MCF 10A (cell line): ENCODE measurements around the gene GADL1. TPM values are rescaled to one million over a fixed set of nuclear protein-coding genes. Genes with fewer than 3 reads are reported as not detected.

Experiments
- BruUV-seq: library from RNA; stranded (reverse); fragments of 400-500 nt; replicated peaks from 2 replicates; lab custom pipeline; 2021; lab: Mats Ljungman, UMichigan
- CTCF ChIA-PET: fragments of 300-600 bp; sonication (Branson Sonifier 250); formaldehyde crosslinking; extraction: SDS; loops from one replicate; lab custom pipeline; 2021; ENCODE audit warnings: antibody characterized with exemption, inconsistent platforms; lab: Yijun Ruan, JAX
- POLR2A ChIA-PET: fragments of 300-600, 350-650 bp; sonication (Branson Sonifier 250); formaldehyde crosslinking; extraction: SDS; loops from one replicate; lab custom pipeline; 2020; ENCODE audit warnings: antibody characterized with exemption, inconsistent platforms; lab: Yijun Ruan, JAX
- DNase-seq: peaks from one replicate; pipeline ENCODE4 v3.0.0-alpha.2; 2018; ENCODE audit not compliant: unreplicated experiment
- H3K27ac Mint-ChIP-seq: one replicate; pipeline ENCODE4 v1.8.0; 2022; ENCODE audit warnings: mild to moderate bottlenecking, low read depth, mixed read lengths; ENCODE audit not compliant: unreplicated experiment
- H3K27me3 Mint-ChIP-seq: one replicate; pipeline ENCODE4 v1.8.0; 2022; ENCODE audit warnings: mixed read lengths; ENCODE audit not compliant: insufficient read depth, unreplicated experiment
- H3K36me3 Mint-ChIP-seq: one replicate; pipeline ENCODE4 v1.8.0; 2022; ENCODE audit warnings: mild to moderate bottlenecking, moderate library complexity, mixed read lengths; ENCODE audit not compliant: insufficient read depth, unreplicated experiment
- H3K4me1 Mint-ChIP-seq: one replicate; pipeline ENCODE4 v1.8.0; 2022; ENCODE audit warnings: mixed read lengths; ENCODE audit not compliant: insufficient read depth, unreplicated experiment
- H3K4me3 Mint-ChIP-seq: one replicate; pipeline ENCODE4 v1.8.0; 2022; ENCODE audit warnings: mild to moderate bottlenecking, moderate library complexity, mixed read lengths; ENCODE audit not compliant: unreplicated experiment
- H3K9me3 Mint-ChIP-seq: one replicate; pipeline ENCODE4 v1.8.0; 2022; ENCODE audit warnings: mixed read lengths; ENCODE audit not compliant: unreplicated experiment
- intact Hi-C: fragments of 100-400 bp; cut with micrococcal nuclease; formaldehyde crosslinking; loops from 2 replicates; pipeline ENCODE4 v1.14.1; 2022
- total RNA-seq: library from RNA; stranded (reverse); gene quantifications from 2 replicates; pipeline ENCODE4 v1.2.3, GENCODE V29; 2022
- TF ChIP-seq, protein P1 (sequence below): fragments of 200-600 bp; IDR thresholded peaks from one replicate; pipeline ENCODE4 v1.8.0; 2022; ENCODE audit warnings: antibody characterized with exemption, mild to moderate bottlenecking; ENCODE audit not compliant: unreplicated experiment

Gene GADL1
- total RNA-seq, 1 experiment from 2014 or later: not detected

DNA sequence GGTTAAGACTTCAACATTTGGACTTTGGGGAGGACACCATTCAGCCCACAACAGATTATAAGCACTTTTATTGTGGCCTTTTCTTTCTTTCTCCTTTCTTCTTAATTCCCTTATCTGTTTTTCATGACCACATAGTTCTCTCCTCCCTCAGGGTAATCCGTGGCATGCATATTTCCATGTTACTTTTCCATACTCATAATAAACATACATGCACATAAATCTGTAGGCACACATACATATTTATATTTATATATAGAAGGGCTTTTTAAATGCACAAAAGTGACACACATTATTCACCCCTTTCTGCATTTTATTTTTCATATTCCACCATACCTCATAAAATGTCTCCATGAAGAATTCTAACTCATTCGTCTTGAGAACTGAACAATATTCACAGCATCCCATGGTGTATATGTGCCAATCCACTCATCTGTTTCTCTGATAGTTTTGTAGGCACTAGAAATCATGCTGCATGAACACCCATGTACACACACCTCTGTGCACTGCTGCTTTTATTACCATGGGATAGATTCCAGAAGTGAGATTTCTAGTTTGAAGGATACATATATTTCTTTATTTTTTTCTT lies 38.1 kb upstream of the GADL1 start:
- H3K27me3 Mint-ChIP-seq: no peaks in the 10 kb centered on the region
- TF ChIP-seq, protein P1, sequence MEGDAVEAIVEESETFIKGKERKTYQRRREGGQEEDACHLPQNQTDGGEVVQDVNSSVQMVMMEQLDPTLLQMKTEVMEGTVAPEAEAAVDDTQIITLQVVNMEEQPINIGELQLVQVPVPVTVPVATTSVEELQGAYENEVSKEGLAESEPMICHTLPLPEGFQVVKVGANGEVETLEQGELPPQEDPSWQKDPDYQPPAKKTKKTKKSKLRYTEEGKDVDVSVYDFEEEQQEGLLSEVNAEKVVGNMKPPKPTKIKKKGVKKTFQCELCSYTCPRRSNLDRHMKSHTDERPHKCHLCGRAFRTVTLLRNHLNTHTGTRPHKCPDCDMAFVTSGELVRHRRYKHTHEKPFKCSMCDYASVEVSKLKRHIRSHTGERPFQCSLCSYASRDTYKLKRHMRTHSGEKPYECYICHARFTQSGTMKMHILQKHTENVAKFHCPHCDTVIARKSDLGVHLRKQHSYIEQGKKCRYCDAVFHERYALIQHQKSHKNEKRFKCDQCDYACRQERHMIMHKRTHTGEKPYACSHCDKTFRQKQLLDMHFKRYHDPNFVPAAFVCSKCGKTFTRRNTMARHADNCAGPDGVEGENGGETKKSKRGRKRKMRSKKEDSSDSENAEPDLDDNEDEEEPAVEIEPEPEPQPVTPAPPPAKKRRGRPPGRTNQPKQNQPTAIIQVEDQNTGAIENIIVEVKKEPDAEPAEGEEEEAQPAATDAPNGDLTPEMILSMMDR: no peak
- no TSS peak for BruUV-seq
- peaks cover 3% of the 10 kb centered on the region for H3K4me1 Mint-ChIP-seq
- DNase-seq: no peak
- no peaks in the 10 kb centered on the region for H3K9me3 Mint-ChIP-seq
- ChIA-PET CTCF (interaction anchor here (1.2 kb wide), 1 partner anchor 141 kb away, joined by 4 read pairs; no protein-coding TSS in a partner anchor), POLR2A (interaction anchor here (0.5 kb wide), 1 partner anchor 100 kb away, joined by 3 read pairs; no protein-coding TSS in a partner anchor)
- no peak overlapping the region for H3K27ac Mint-ChIP-seq
- H3K4me3 Mint-ChIP-seq: no peak overlapping the region
- intact Hi-C loops: no loop called here
- no peaks in the 10 kb centered on the region for H3K36me3 Mint-ChIP-seq

DNA sequence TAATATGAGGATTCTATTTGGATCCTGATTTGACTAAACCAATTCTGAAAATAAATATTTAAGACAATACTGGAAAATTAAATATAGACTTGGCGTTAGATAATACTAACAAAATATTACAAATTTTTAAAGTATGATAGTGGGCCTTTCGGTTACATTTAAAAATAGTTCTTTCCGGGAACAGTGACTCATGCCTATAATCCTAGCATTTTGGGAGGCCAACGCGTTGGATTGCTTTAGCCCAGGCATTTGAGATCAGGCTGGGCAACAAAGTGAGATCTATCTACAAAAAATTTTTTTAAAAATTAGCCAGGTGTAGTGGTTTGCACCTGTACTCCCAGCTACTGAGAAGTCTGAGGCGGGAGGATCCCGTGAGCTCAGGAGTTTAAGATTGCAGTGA lies 30.3 kb upstream of the GADL1 start:
- no TSS peak for BruUV-seq
- Mint-ChIP-seq H3K4me1 (no peaks in the 10 kb centered on the region), H3K27ac (no peak overlapping the region)

DNA sequence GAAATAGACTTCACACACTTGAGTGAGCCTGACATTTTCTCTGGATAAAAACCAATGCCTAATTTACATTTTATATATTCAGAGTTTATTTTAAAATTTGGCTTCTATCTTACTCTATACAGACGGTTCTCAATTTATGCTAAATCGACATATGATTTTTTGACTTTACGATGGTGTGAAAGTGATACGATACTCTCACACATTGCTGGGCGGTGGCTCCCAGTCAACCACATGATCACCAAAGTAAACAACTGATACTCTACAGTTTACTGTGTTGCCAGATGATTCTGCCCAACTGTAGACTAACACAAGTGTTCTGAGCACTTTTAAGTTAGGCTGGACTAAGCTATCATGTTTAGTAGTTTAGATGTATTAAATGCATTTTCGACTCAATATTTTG lies 25.1 kb upstream of the GADL1 start:
- Mint-ChIP-seq H3K27me3 (no peaks in the 10 kb centered on the region), H3K4me3 (no peak overlapping the region), H3K36me3 (no peaks in the 10 kb centered on the region), H3K27ac (no peak overlapping the region), H3K4me1 (no peaks in the 10 kb centered on the region), H3K9me3 (no peaks in the 10 kb centered on the region)
- POLR2A ChIA-PET: interaction anchor here (0.5 kb wide), 1 partner anchor 1732 kb away, joined by 3 read pairs; no protein-coding TSS in a partner anchor
- intact Hi-C loops: no loop called here
- CTCF ChIA-PET: no interaction called here
- no TSS peak for BruUV-seq
- DNase-seq: no peak
- TF ChIP-seq, protein P1: no peak

More for the DNA sequence above, 30.3 kb upstream of the GADL1 start:
- TF ChIP-seq, protein P1: no peak
- ChIA-PET POLR2A (no interaction called here), CTCF (interaction anchor here (0.6 kb wide), 1 partner anchor 136 kb away, joined by 3 read pairs; no protein-coding TSS in a partner anchor)
- peak; percentile 15 for DNase-seq
- no peaks in the 10 kb centered on the region for H3K27me3 Mint-ChIP-seq
- H3K9me3 Mint-ChIP-seq: no peaks in the 10 kb centered on the region
- no peak overlapping the region for H3K4me3 Mint-ChIP-seq
- no peaks in the 10 kb centered on the region for H3K36me3 Mint-ChIP-seq
- intact Hi-C loops: no loop called here

DNA sequence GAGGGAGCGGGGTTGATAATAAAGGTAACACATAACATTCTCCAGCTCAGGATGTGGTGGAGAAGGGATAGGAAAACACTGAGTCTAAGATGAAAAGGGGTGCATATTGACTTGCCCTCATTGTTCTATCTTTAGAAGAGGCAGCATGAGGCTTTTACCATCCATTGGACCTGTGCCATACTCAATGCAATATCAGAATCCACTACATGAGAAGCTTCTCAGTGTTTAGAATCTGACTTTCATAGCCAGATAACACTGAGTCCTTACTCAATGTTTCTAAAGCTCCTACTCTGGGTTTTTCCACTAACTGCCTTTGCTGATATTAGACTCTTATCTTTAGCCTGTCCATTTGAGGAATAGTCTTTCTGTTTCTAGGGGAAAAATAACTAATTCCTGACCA lies 24.3 kb upstream of the GADL1 start:
- POLR2A ChIA-PET: no interaction called here
- Mint-ChIP-seq H3K36me3 (no peaks in the 10 kb centered on the region), H3K27me3 (no peaks in the 10 kb centered on the region), H3K4me1 (no peaks in the 10 kb centered on the region), H3K9me3 (no peaks in the 10 kb centered on the region), H3K27ac (no peak overlapping the region), H3K4me3 (no peak overlapping the region)
- CTCF ChIA-PET: no interaction called here
- intact Hi-C loops: no loop called here
- BruUV-seq: no TSS peak
- no peak for DNase-seq
- TF ChIP-seq, protein P1: no peak
